Natural killer cell (primary cell): ENCODE results near the gene DDX10. TPM values are rescaled to one million over a fixed set of nuclear protein-coding genes. Genes with fewer than 3 reads are reported as not detected.

Experiments used
- ATAC-seq, 3 donors: fragments of 150-1000 bp in 2 of 3; fragments of 200-7000 bp in 1 of 3; cut with Tn5 transposase; 1 replicate in 1 of 3; 2 replicates in 2 of 3; pipeline ENCODE4 v1.10.0; 2021; ENCODE audit warnings: mild to moderate bottlenecking in 2 of 3, moderate library complexity in 2 of 3
- DNase-seq, 2 donors: peaks; one replicate each; pipeline versions ENCODE4 v3.0.0 to v3.0.0-alpha.2; 2013 to 2021; ENCODE audit warnings: mixed read lengths in 1 of 2
- H3K27ac ChIP-seq: one replicate; pipeline ENCODE4 v1.5.1; 2013; ENCODE audit warnings: mild to moderate bottlenecking, low read length
- H3K27me3 ChIP-seq: one replicate; pipeline ENCODE4 v1.6.1; 2013; ENCODE audit warnings: low read length; ENCODE audit not compliant: control insufficient read depth, insufficient read depth
- H3K36me3 ChIP-seq: one replicate; pipeline ENCODE4 v1.6.1; 2013; ENCODE audit warnings: low read length; ENCODE audit not compliant: control insufficient read depth, insufficient read depth
- H3K4me1 ChIP-seq: one replicate; pipeline ENCODE4 v1.6.1; 2013; ENCODE audit warnings: low read length; ENCODE audit not compliant: control insufficient read depth, insufficient read depth
- H3K4me3 ChIP-seq: one replicate; pipeline ENCODE4 v1.5.1; 2013; ENCODE audit warnings: low read length
- H3K9me3 ChIP-seq: one replicate; pipeline ENCODE4 v1.6.1; 2013; ENCODE audit warnings: low read length; ENCODE audit not compliant: control insufficient read depth, insufficient read depth
- H3K27ac Mint-ChIP-seq, 2 donors: one replicate each; pipeline ENCODE4 v1.8.0; 2022; ENCODE audit warnings: mild to moderate bottlenecking in 2 of 2, mixed read lengths in 2 of 2, moderate library complexity in 1 of 2
- H3K27me3 Mint-ChIP-seq, 2 donors: one replicate each; pipeline ENCODE4 v1.8.0; 2022; ENCODE audit warnings: low read depth in 2 of 2, mixed read lengths in 2 of 2
- H3K36me3 Mint-ChIP-seq: one replicate; pipeline ENCODE4 v1.8.0; 2022; ENCODE audit warnings: mixed read lengths
- H3K4me1 Mint-ChIP-seq, 2 donors: one replicate each; pipeline ENCODE4 v1.8.0; 2022; ENCODE audit warnings: mixed read lengths in 2 of 2
- H3K4me3 Mint-ChIP-seq: one replicate; pipeline ENCODE4 v1.8.0; 2022; ENCODE audit warnings: mild to moderate bottlenecking, moderate library complexity, mixed read lengths
- H3K9me3 Mint-ChIP-seq, 2 donors: one replicate each; pipeline ENCODE4 v1.8.0; 2022; ENCODE audit warnings: mixed read lengths in 2 of 2
- WGBS: methylation state at CpG from one replicate; pipeline ENCODE4 v1.1.7; 2013; ENCODE audit warnings: missing lambda C conversion rate; ENCODE audit not compliant: insufficient coverage; 5-methylcytosine and 5-hydroxymethylcytosine counted together
- intact Hi-C: fragments of 100-400 bp; cut with micrococcal nuclease; formaldehyde crosslinking; loops from one replicate; pipeline ENCODE4 v1.14.2; 2022
- total RNA-seq, 4 donors: library from RNA; stranded (reverse); fragments of 120-200 nt in 1 of 4; gene quantifications; one replicate each; pipeline versions ENCODE4 v1.2.3 to v1.2.4, GENCODE V29; 2013 to 2022
- TF ChIP-seq, protein P1 (sequence below): fragments of 200-600 bp; IDR thresholded peaks from one replicate; pipeline ENCODE4 v1.8.0; 2022; ENCODE audit warnings: antibody characterized with exemption

Gene DDX10
- total RNA-seq, 3 donors from 2014 or later (not counting 1 experiment from before 2014, with no cell fraction given), result 23.4 to 30.9 (median 24.9) TPM

DNA sequence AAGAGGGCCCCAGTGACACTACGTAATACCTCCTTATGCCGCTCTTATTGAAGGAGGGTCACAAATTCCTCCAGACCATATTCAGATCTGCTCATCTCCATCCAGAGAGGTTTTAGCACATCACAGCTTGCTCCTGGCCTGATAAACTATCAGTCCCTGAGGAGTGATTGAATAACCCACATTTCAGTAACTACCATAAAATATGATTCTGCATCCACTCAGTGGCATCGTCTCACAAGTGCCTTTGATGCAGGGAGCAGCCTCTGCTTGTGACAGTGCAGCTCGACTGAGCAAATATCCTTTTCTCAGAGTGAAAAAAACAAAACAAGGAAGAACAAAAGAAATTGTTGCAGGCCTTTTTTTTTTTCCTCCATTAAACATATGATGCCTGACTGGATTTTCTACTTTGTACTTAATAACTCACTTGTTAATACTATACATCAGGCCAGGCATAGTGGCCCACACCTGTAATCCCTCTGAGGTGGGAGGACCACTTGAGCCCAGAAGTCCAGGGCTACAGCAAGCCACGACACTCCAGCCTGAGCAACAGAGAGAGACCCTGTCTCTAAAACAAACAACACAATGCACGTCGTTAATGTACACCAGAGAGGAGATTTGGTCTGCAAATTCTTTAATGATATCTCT is 64.5 kb downstream of the DDX10 start:
- no peaks in the 10 kb centered on the region for H3K9me3 ChIP-seq
- no peak overlapping the region for H3K27ac Mint-ChIP-seq
- H3K4me1 Mint-ChIP-seq, result peaks cover 20 to 29% of the 10 kb centered on the region in 2 donors
- no peaks in the 10 kb centered on the region for H3K36me3 ChIP-seq
- H3K4me3 ChIP-seq, result no peak overlapping the region
- no peaks in the 10 kb centered on the region for H3K27me3 Mint-ChIP-seq
- WGBS, result 96% methylated on average over 7 of the region's 7 CpGs
- intact Hi-C loops, result no loop called here
- DNase-seq (no peak), ATAC-seq (no peak)
- H3K36me3 Mint-ChIP-seq, result peaks cover 9% of the 10 kb centered on the region
- no peaks in the 10 kb centered on the region for H3K4me1 ChIP-seq
- H3K27me3 ChIP-seq, result no peaks in the 10 kb centered on the region
- TF ChIP-seq, protein P1, sequence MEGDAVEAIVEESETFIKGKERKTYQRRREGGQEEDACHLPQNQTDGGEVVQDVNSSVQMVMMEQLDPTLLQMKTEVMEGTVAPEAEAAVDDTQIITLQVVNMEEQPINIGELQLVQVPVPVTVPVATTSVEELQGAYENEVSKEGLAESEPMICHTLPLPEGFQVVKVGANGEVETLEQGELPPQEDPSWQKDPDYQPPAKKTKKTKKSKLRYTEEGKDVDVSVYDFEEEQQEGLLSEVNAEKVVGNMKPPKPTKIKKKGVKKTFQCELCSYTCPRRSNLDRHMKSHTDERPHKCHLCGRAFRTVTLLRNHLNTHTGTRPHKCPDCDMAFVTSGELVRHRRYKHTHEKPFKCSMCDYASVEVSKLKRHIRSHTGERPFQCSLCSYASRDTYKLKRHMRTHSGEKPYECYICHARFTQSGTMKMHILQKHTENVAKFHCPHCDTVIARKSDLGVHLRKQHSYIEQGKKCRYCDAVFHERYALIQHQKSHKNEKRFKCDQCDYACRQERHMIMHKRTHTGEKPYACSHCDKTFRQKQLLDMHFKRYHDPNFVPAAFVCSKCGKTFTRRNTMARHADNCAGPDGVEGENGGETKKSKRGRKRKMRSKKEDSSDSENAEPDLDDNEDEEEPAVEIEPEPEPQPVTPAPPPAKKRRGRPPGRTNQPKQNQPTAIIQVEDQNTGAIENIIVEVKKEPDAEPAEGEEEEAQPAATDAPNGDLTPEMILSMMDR, result no peak
- no peak overlapping the region for H3K27ac ChIP-seq
- no peaks in the 10 kb centered on the region for H3K9me3 Mint-ChIP-seq
- H3K4me3 Mint-ChIP-seq, result no peak overlapping the region

DNA sequence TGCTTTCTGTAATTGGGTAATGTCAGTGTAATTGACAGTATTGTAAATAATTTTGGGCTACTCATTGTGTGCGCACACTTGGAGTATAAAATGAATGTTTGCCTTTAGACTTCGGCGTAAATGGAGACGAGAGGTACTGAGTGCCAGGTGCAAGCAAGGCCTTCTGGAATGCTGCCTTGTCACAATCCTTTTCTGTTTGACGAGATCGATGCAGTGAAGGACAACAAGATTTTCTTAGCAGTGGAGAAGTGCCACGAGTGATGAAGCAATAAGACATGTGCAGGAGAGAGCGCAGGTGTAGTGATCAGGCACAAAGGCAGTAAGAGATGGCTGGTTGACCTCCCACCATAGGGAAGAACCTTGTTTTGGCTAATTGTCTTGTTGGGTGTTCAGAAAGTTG is 67.5 kb downstream of the DDX10 start:
- H3K27ac ChIP-seq, result no peak overlapping the region
- no peaks in the 10 kb centered on the region for H3K27me3 ChIP-seq
- H3K27me3 Mint-ChIP-seq, result no peaks in the 10 kb centered on the region
- intact Hi-C loops, result no loop called here
- DNase-seq, result no peak
- H3K9me3 Mint-ChIP-seq, result no peaks in the 10 kb centered on the region
- no peaks in the 10 kb centered on the region for H3K36me3 Mint-ChIP-seq
- 97% methylated on average over 8 of the region's 8 CpGs for WGBS
- H3K4me1 Mint-ChIP-seq, result peaks cover 24 to 42% of the 10 kb centered on the region in 2 donors
- no peaks in the 10 kb centered on the region for H3K36me3 ChIP-seq
- no peak for ATAC-seq
- TF ChIP-seq, protein P1, result no peak
- H3K4me3 Mint-ChIP-seq, result no peak overlapping the region
- H3K4me1 ChIP-seq, result no peaks in the 10 kb centered on the region
- H3K9me3 ChIP-seq, result no peaks in the 10 kb centered on the region
- H3K4me3 ChIP-seq, result no peak overlapping the region
- H3K27ac Mint-ChIP-seq, result no peak overlapping the region

DNA sequence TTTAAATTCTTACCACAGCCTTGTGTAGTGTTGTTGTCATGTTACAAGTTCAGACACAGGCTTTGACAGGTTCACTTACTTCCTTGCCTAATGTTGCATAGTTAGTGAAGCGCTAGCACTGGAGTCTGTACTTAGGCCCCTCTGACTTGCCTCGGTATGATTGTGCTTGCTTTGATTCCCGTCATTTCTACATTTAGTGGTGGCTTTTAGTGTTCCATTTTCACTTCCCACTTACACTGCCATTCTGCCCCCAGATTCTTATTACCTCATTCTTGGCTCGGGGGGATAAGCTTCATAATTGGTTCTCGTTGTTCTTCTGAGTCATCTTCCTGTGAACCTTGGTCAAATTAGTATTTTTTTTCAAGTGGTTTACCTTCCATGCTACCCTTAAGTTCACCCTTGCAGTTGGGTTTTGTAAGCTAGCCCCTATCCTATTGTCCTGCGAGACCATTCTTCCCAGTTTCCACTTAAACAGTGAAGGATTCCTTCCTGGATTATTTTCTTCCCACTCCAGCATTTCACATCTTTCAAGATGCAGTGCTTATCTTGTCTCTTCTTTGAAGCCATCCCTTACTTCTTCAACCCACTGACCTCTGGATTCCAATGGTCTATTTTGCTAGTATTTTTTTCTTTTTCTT is 68.7 kb downstream of the DDX10 start:
- H3K4me3 ChIP-seq, result no peak overlapping the region
- intact Hi-C loops, result no loop called here
- Mint-ChIP-seq H3K27me3 (no peaks in the 10 kb centered on the region), H3K4me3 (no peak overlapping the region), H3K4me1 (peaks cover 24 to 42% of the 10 kb centered on the region in 2 donors), H3K9me3 (no peaks in the 10 kb centered on the region), H3K36me3 (no peaks in the 10 kb centered on the region), H3K27ac (peak overlapping the region; percentile 47 to 53)
- no peaks in the 10 kb centered on the region for H3K9me3 ChIP-seq
- no peaks in the 10 kb centered on the region for H3K4me1 ChIP-seq
- peak; percentile 61 to 81 (median 62) for ATAC-seq
- 45% methylated on average over 6 of the region's 6 CpGs for WGBS
- DNase-seq, result peak in 1 of 2 donors; percentile 29
- TF ChIP-seq, protein P1, result no peak
- H3K27ac ChIP-seq, result no peak overlapping the region
- H3K27me3 ChIP-seq, result no peaks in the 10 kb centered on the region
- H3K36me3 ChIP-seq, result no peaks in the 10 kb centered on the region
